Measurements from ENCODE around the gene KIRREL3.

- TF ChIP-seq CC2D1A (IDR thresholded peaks at IDR 0.05): no peak
- no peak for TF ChIP-seq ARID1B (IDR thresholded peaks at IDR 0.05)
These were observed 381.1 kb downstream of the KIRREL3 start for GRCh38 chr11:126619516-126619915.

Measured in K562 (cell line).